ENCODE data around the gene TUBB6. TPM values are rescaled to one million over a fixed set of nuclear protein-coding genes. Genes with fewer than 3 reads are reported as not detected.

Gene TUBB6
- total and polyA plus RNA-seq, 10 of the 15 experiments (the other 5 are each of a cell fraction or from before 2014, with no cell fraction given): 27.4 to 262 (median 82.5) TPM

DNA sequence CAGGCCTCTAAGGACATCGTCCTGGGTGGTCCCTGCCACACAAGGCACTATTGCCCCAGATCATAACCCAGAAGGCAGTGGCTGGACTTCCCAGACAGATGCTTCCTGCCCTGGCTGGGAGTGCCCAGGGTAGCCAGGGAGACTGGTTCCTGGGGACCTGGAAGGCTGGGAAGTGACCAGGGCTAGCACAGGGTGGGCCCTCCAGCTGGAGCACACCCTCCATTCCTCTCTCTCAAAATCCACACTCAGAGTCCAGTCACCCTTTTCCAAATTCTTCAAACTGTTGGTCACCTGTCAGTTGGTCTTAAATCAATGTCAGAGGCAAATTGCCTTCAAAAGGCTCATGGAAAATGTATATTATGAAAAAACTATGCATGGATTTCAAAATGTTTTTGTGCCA lies 11.6 kb upstream of the TUBB6 start:
- intact Hi-C loops (cut with micrococcal nuclease; ENCODE audit: unreplicated experiment) (no loop called here), in situ Hi-C loops (cut with MboI) (no loop called here)
- Histone ChIP-seq H2AFZ (ENCODE audit: control insufficient read depth, low read depth, low read length) (no peak overlapping the region), H4K20me1 (ENCODE audit: control insufficient read depth, insufficient read depth) (no peaks in the 10 kb centered on the region), H3K79me2 (ENCODE audit: control insufficient read depth, insufficient read depth, low read length) (no peaks in the 10 kb centered on the region), H3K36me3 (ENCODE audit: control insufficient read depth in 2 of 2, insufficient read depth in 2 of 2, low read length in 1 of 2) (no peaks in the 10 kb centered on the region), H3K4me3 (no peak overlapping the region), H3K4me1 (ENCODE audit: control insufficient read depth, insufficient read depth, low read length) (no peaks in the 10 kb centered on the region), H3K9me3 (replicated peaks; ENCODE audit: control insufficient read depth, insufficient read depth, low read length) (no peaks in the 10 kb centered on the region), H3K4me2 (ENCODE audit: control insufficient read depth, insufficient read depth) (no peak overlapping the region), H3K9ac (ENCODE audit: control insufficient read depth, insufficient read depth, low read length) (no peak overlapping the region), H3K27me3 (replicated peaks in 1 of 2; ENCODE audit: control insufficient read depth in 2 of 2, insufficient read depth in 2 of 2, low read length in 1 of 2) (no peaks in the 10 kb centered on the region), H3K27ac (ENCODE audit: control insufficient read depth, insufficient read depth) (no peak overlapping the region)
- ATAC-seq (no peak), DNase-seq (ENCODE audit: low read depth, low spot score) (no peak), FAIRE-seq (no peak)
- BruUV-seq (replicated peaks): no TSS peak
- ChIA-PET RAD21 (ENCODE audit: unreplicated experiment) (no interaction called here), CTCF (no interaction called here), SMC1A (ENCODE audit: uncharacterized antibody, unreplicated experiment) (no interaction called here), POLR2A (no interaction called here)
- no peak for TF ChIP-seq MTA3 (IDR thresholded peaks at IDR 0.05; ENCODE audit: borderline replicate concordance, low read length)
- no peak for TF ChIP-seq ZNF274 (IDR thresholded peaks at IDR 0.05; ENCODE audit: insufficient read depth, insufficient read length)
- no peak for TF ChIP-seq ZSCAN29 (IDR thresholded peaks at IDR 0.05)
- TF ChIP-seq, protein P1, sequence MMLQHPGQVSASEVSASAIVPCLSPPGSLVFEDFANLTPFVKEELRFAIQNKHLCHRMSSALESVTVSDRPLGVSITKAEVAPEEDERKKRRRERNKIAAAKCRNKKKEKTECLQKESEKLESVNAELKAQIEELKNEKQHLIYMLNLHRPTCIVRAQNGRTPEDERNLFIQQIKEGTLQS (IDR thresholded peaks at IDR 0.05; ENCODE audit: borderline replicate concordance, extremely low read depth, low read depth, low read length): no peak
- TF ChIP-seq STAT3 (IDR thresholded peaks at IDR 0.05; ENCODE audit: low read depth, low read length): no peak
- TF ChIP-seq USF2 (IDR thresholded peaks at IDR 0.05; ENCODE audit: borderline replicate concordance, low read depth, low read length): no peak
- TF ChIP-seq ATF7 (IDR thresholded peaks at IDR 0.05; ENCODE audit: low read depth): no peak
- no peak for TF ChIP-seq TARDBP (IDR thresholded peaks at IDR 0.05; ENCODE audit: borderline replicate concordance)
- TF ChIP-seq CHD2 (IDR thresholded peaks at IDR 0.05; ENCODE audit: borderline replicate concordance, low read depth, low read length): no peak
- TF ChIP-seq DPF2 (IDR thresholded peaks at IDR 0.05): no peak
- TF ChIP-seq YY1 (IDR thresholded peaks at IDR 0.05; ENCODE audit: low read depth, low read length): no peak
- no peak for TF ChIP-seq LARP7 (IDR thresholded peaks at IDR 0.05)
- TF ChIP-seq HCFC1 (IDR thresholded peaks at IDR 0.05; ENCODE audit: low read length): no peak
- no peak for TF ChIP-seq SPI1 (IDR thresholded peaks at IDR 0.05; ENCODE audit: borderline replicate concordance, insufficient read depth, low read depth, low read length)
- 0% methylated on average over 1 of the region's 1 CpG for WGBS (ENCODE audit: insufficient coverage, insufficient replicate concordance, low lambda C conversion rate, missing lambda C conversion rate)
